ENCODE data around the gene HSD11B1. TPM values are rescaled to one million over a fixed set of nuclear protein-coding genes. Genes with fewer than 3 reads are reported as not detected.
A peak's percentile ranks its signal among the peaks of the same experiment; 100 is the strongest.

The HSD11B1 gene
- total RNA-seq, 4 donors from 2014 or later: 1.5 to 5.9 (median 4.0) TPM; not detected in 1

- 15 to 38% methylated on average over 5 of the region's 5 CpGs for WGBS, 2 donors
- peak overlapping the region in 1 of 4 donors; percentile 25 for H3K27ac ChIP-seq
- no peak for DNase-seq
- no peak for TF ChIP-seq CTCF (IDR thresholded peaks at IDR 0.05)
- no peak for TF ChIP-seq POLR2A (IDR thresholded peaks at IDR 0.05)
- H3K9me3 ChIP-seq: no peaks in the 10 kb centered on the region
- peaks cover 0 to 34% (median 0%) of the 10 kb centered on the region in 4 donors for H3K27me3 ChIP-seq
- H3K4me1 ChIP-seq: peaks cover 6 to 57% (median 13%) of the 10 kb centered on the region in 3 donors
- H3K4me3 ChIP-seq: no peak overlapping the region
- no peaks in the 10 kb centered on the region for H3K36me3 ChIP-seq
- intact Hi-C loops (cut with DNase I): no loop called here
Measured at GRCh38 chr1:209659909-209660308, 44.7 kb upstream of the HSD11B1 start.

- no peak for TF ChIP-seq POLR2A (IDR thresholded peaks at IDR 0.05)
- no peak for TF ChIP-seq CTCF (IDR thresholded peaks at IDR 0.05)
- Histone ChIP-seq H3K4me1 (peaks cover 6 to 45% (median 13%) of the 10 kb centered on the region in 3 donors), H3K36me3 (no peaks in the 10 kb centered on the region), H3K27me3 (peaks cover 0 to 29% (median 0%) of the 10 kb centered on the region in 4 donors), H3K4me3 (no peak overlapping the region), H3K27ac (no peak overlapping the region), H3K9me3 (no peaks in the 10 kb centered on the region)
- intact Hi-C loops (cut with DNase I): no loop called here
- no peak for DNase-seq
- WGBS, 2 donors: 12 to 36% methylated on average over 1 of the region's 1 CpG
Measured at GRCh38 chr1:209661071-209661470, 43.6 kb upstream of the HSD11B1 start.

- no peak for DNase-seq
- H3K4me1 ChIP-seq: peaks cover 6 to 27% (median 6%) of the 10 kb centered on the region in 3 donors
- H3K9me3 ChIP-seq: no peaks in the 10 kb centered on the region
- 83 to 91% methylated on average over 3 of the region's 3 CpGs for WGBS, 2 donors
- intact Hi-C loops (cut with DNase I): no loop called here
- H3K27ac ChIP-seq: no peak overlapping the region
- TF ChIP-seq POLR2A (IDR thresholded peaks at IDR 0.05) (no peak), CTCF (IDR thresholded peaks at IDR 0.05) (no peak)
- no peaks in the 10 kb centered on the region for H3K36me3 ChIP-seq
- H3K27me3 ChIP-seq: peaks cover 0 to 16% (median 0%) of the 10 kb centered on the region in 4 donors
- H3K4me3 ChIP-seq: no peak overlapping the region
Measured at GRCh38 chr1:209662879-209663327, 41.7 kb upstream of the HSD11B1 start.

GRCh38 chr1:209667103-209667502 is 37.5 kb upstream of the HSD11B1 start:
- Histone ChIP-seq H3K27ac (no peak overlapping the region), H3K4me3 (no peak overlapping the region), H3K4me1 (peaks cover 0 to 8% (median 0%) of the 10 kb centered on the region in 3 donors), H3K9me3 (no peaks in the 10 kb centered on the region), H3K27me3 (peaks cover 0 to 4% (median 0%) of the 10 kb centered on the region in 4 donors), H3K36me3 (no peaks in the 10 kb centered on the region)
- intact Hi-C loops (cut with DNase I): no loop called here
- no peak for DNase-seq
- TF ChIP-seq POLR2A (IDR thresholded peaks at IDR 0.05) (no peak), CTCF (IDR thresholded peaks at IDR 0.05) (no peak)
- 91% methylated on average over 1 of the region's 1 CpG for WGBS, 2 donors

- intact Hi-C loops (cut with DNase I): no loop called here
- Histone ChIP-seq H3K27me3 (peaks cover 0 to 4% (median 0%) of the 10 kb centered on the region in 4 donors), H3K9me3 (no peaks in the 10 kb centered on the region), H3K4me1 (peaks cover 0 to 8% (median under 1%) of the 10 kb centered on the region in 3 donors), H3K36me3 (no peaks in the 10 kb centered on the region), H3K27ac (no peak overlapping the region), H3K4me3 (no peak overlapping the region)
- WGBS, 2 donors: 81 to 89% methylated on average over 3 to 4 of the region's 4 CpGs
- no peak for DNase-seq
- no peak for TF ChIP-seq POLR2A (IDR thresholded peaks at IDR 0.05)
- no peak for TF ChIP-seq CTCF (IDR thresholded peaks at IDR 0.05)
Measured at GRCh38 chr1:209667708-209668107, 36.9 kb upstream of the HSD11B1 start.
